ENCODE data around the gene MARK1. TPM values are rescaled to one million over a fixed set of nuclear protein-coding genes. Genes with fewer than 3 reads are reported as not detected.

Gene MARK1
- total and polyA plus RNA-seq, 2 of the 4 experiments (the other 2 are of a cell fraction): not detected

DNA sequence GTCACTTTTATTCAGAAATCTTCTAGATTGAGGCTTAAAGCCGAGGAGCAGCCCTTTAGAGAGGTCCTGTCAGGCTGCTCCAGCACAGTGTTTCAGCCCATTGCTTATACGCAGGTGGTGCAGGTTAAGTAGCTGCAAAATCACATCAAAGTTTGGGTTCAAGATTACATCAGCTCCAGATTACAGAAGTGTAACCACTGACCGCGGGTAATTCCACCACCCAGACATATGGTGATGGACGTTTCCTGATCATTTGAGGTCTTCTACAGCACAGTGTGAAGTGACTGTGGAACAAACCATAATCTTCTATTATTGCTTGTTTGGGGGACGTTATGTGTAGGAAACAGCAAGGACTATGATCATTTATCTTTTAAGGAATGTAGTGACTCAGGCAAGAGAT, 174.0 kb downstream of the MARK1 start:
- Histone ChIP-seq H2BK5ac (ENCODE audit: low read depth, low read length, poor library complexity, severe bottlenecking) (no peak overlapping the region), H3K27ac (ENCODE audit: insufficient read depth, low read length) (no peak overlapping the region), H2BK120ac (ENCODE audit: low read depth, low read length) (no peak overlapping the region), H3K4me2 (ENCODE audit: low read depth, low read length) (no peak overlapping the region), H3K36me3 (ENCODE audit: control insufficient read depth, insufficient read depth, low read length) (no peaks in the 10 kb centered on the region), H2AK5ac (ENCODE audit: low read depth, low read length) (no peak overlapping the region), H3K4me3 (ENCODE audit: insufficient read depth, low read depth, low read length) (no peak overlapping the region), H4K5ac (ENCODE audit: low read depth, low read length) (no peak overlapping the region), H2AFZ (replicated peaks; ENCODE audit: low read length, poor library complexity) (no peak overlapping the region), H3K4ac (ENCODE audit: low read depth, low read length) (no peak overlapping the region), H4K91ac (ENCODE audit: insufficient read depth, low read depth, low read length) (no peak overlapping the region), H3K27me3 (ENCODE audit: control insufficient read depth, insufficient read depth, low read length) (peaks cover 13% of the 10 kb centered on the region), H3K9ac (ENCODE audit: low read depth, low read length) (no peak overlapping the region), H4K8ac (ENCODE audit: low read depth in 2 of 2, low read length in 2 of 2) (no peak overlapping the region), H3K18ac (ENCODE audit: low read depth, low read length) (no peak overlapping the region), H3K14ac (replicated peaks; ENCODE audit: low read depth, low read length) (no peak overlapping the region), H3K4me1 (ENCODE audit: control insufficient read depth, insufficient read depth, low read length) (no peaks in the 10 kb centered on the region), H3K9me1 (ENCODE audit: insufficient read depth, low read length) (no peaks in the 10 kb centered on the region; the same call in 1 of the 2 replicates), H4K20me1 (ENCODE audit: insufficient read depth, low read length) (no peaks in the 10 kb centered on the region), H2AK9ac (replicated peaks; ENCODE audit: low read depth, low read length, poor library complexity) (no peak overlapping the region), H3K9me3 (ENCODE audit: control insufficient read depth, insufficient read depth, low read length) (no peaks in the 10 kb centered on the region), H2BK20ac (ENCODE audit: low read depth, low read length) (no peak overlapping the region), H3K56ac (ENCODE audit: extremely low read depth, insufficient read depth, low read length) (no peak overlapping the region), H3K79me1 (ENCODE audit: low read depth in 1 of 2, low read length in 2 of 2) (no peaks in the 10 kb centered on the region), H2BK15ac (ENCODE audit: low read depth, low read length) (no peak overlapping the region), H3K23ac (ENCODE audit: low read depth, low read length) (no peak overlapping the region)
- in situ Hi-C loops (cut with MboI; ENCODE audit: low sequenced_read_pairs) (no loop called here), intact Hi-C loops (cut with micrococcal nuclease) (no loop called here), dilution Hi-C loops (cut with HindIII; ENCODE audit: low sequenced_read_pairs, unreplicated experiment) (no loop called here)
- ChIA-PET CTCF (no interaction called here), POLR2A (ENCODE audit: unreplicated experiment) (no interaction called here)
- TF ChIP-seq, protein P1, sequence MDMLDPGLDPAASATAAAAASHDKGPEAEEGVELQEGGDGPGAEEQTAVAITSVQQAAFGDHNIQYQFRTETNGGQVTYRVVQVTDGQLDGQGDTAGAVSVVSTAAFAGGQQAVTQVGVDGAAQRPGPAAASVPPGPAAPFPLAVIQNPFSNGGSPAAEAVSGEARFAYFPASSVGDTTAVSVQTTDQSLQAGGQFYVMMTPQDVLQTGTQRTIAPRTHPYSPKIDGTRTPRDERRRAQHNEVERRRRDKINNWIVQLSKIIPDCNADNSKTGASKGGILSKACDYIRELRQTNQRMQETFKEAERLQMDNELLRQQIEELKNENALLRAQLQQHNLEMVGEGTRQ (IDR thresholded peaks at IDR 0.05; ENCODE audit: low read depth, low read length): no peak
- TF ChIP-seq POLR2A (IDR thresholded peaks at IDR 0.05; ENCODE audit: low read depth, low read length): no peak
- no TSS peak for BruUV-seq (replicated peaks)
- ATAC-seq (ENCODE audit: low read depth): no peak
- no peak for DNase-seq
- no CpG with 5 or more reads among the region's 6 CpGs for WGBS, 2 experiments (ENCODE audit: extremely low coverage in 2 of 2, insufficient read length in 1 of 2)
